GM12878 (cell line): Measurements from ENCODE around the gene MYOM1. TPM values are rescaled to one million over a fixed set of nuclear protein-coding genes. Genes with fewer than 3 reads are reported as not detected.

Experiments
- ATAC-seq: fragments of 200-7000 bp; cut with Tn5 transposase; 3 replicates; pipeline ENCODE4 v1.9.1; 2020; ENCODE audit warnings: mild to moderate bottlenecking, moderate library complexity
- BruUV-seq: library from RNA; stranded (reverse); fragments of 400-500 nt; replicated peaks from 2 replicates; lab custom pipeline; 2021; lab: Mats Ljungman, UMichigan
- CTCF ChIA-PET: fragments of 300-600 bp; sonication (Branson Sonifier 250); formaldehyde crosslinking; extraction: SDS; loops from one replicate; lab custom pipeline; 2021; ENCODE audit warnings: inconsistent platforms; lab: Yijun Ruan, JAX
- POLR2A ChIA-PET: fragments of 350-600 bp; formaldehyde crosslinking; extraction: SDS; loops from one replicate; lab custom pipeline; 2021; ENCODE audit warnings: inconsistent platforms; lab: Charles Lee
- RAD21 ChIA-PET: fragments of 300-600 bp; sonication (Branson Sonifier 250); formaldehyde crosslinking; loops from one replicate; lab custom pipeline; 2023; ENCODE audit warnings: antibody characterized with exemption; ENCODE audit not compliant: unreplicated experiment; lab: Charles Lee
- SMC1A ChIA-PET: fragments of 300-600 bp; sonication (Branson Sonifier 250); formaldehyde crosslinking; loops from one replicate; lab custom pipeline; 2023; ENCODE audit not compliant: unreplicated experiment, uncharacterized antibody; lab: Charles Lee
- DNase-seq: peaks from one replicate; pipeline ENCODE4 v3.0.0-alpha.2; 2011; ENCODE audit warnings: low read depth, low spot score
- FAIRE-seq: peaks from 3 replicates; lab custom pipeline; 2011; peaks lifted over from hg19 to GRCh38; lab: Jason Lieb, UNC
- H2AFZ ChIP-seq: 2 replicates; pipeline ENCODE4 v1.6.0; 2011; ENCODE audit warnings: low read depth, low read length, control low read depth; ENCODE audit not compliant: control insufficient read depth
- H3K27ac ChIP-seq: 2 replicates; pipeline ENCODE4 v1.5.1; 2011; ENCODE audit warnings: control low read depth; ENCODE audit not compliant: control insufficient read depth, insufficient read depth
- H3K27me3 ChIP-seq, 2 experiments: replicated peaks in 1 of 2; 2 replicates each; pipeline versions ENCODE4 v1.6.0 to v1.6.1; 2011; ENCODE audit warnings: low read length in 1 of 2; ENCODE audit not compliant: control insufficient read depth in 2 of 2, insufficient read depth in 2 of 2
- H3K36me3 ChIP-seq, 2 experiments: 2 replicates each; pipeline ENCODE4 v1.5.1; 2011; ENCODE audit warnings: low read length in 1 of 2; ENCODE audit not compliant: control insufficient read depth in 2 of 2, insufficient read depth in 2 of 2
- H3K4me1 ChIP-seq: 2 replicates; pipeline ENCODE4 v1.6.1; 2011; ENCODE audit warnings: mild to moderate bottlenecking, low read length, moderate library complexity, mixed read lengths; ENCODE audit not compliant: control insufficient read depth, insufficient read depth
- H3K4me2 ChIP-seq: 2 replicates; pipeline ENCODE4 v1.6.0; 2011; ENCODE audit warnings: control low read depth; ENCODE audit not compliant: control insufficient read depth, insufficient read depth
- H3K4me3 ChIP-seq: fragments of 200-600 bp; sonication (generic); 2 replicates; pipeline ENCODE4 v1.5.1; 2016
- H3K79me2 ChIP-seq: 2 replicates; pipeline ENCODE4 v1.6.0; 2011; ENCODE audit warnings: low read length; ENCODE audit not compliant: control insufficient read depth, insufficient read depth
- H3K9ac ChIP-seq: 2 replicates; pipeline ENCODE4 v1.8.0; 2011; ENCODE audit warnings: low read length, control low read depth, mixed read lengths; ENCODE audit not compliant: control insufficient read depth, insufficient read depth
- H3K9me3 ChIP-seq: replicated peaks from 3 replicates; pipeline ENCODE4 v1.5.1; 2011; ENCODE audit warnings: mild to moderate bottlenecking, low read length; ENCODE audit not compliant: control insufficient read depth, insufficient read depth
- H4K20me1 ChIP-seq: 2 replicates; pipeline ENCODE4 v1.6.0; 2011; ENCODE audit not compliant: control insufficient read depth, insufficient read depth
- BHLHE40 ChIP-seq, 2 experiments: fragments of 450-650 bp in 1 of 2; IDR thresholded peaks; 2 replicates each; pipeline ENCODE4 v1.6.1; 2011 to 2017; ENCODE audit warnings: low read depth in 2 of 2, borderline replicate concordance in 1 of 2, improper control_type of control experiment in 1 of 2, low read length in 1 of 2, mild to moderate bottlenecking in 1 of 2
- CHD2 ChIP-seq: IDR thresholded peaks from 2 replicates; pipeline ENCODE4 v1.6.1; 2011; ENCODE audit warnings: low read depth, low read length, improper control_type of control experiment, borderline replicate concordance
- CTCF ChIP-seq, 3 experiments: IDR thresholded peaks in 2 of 3; conservative IDR thresholded peaks in 1 of 3; 2 replicates each; pipeline ENCODE4 v1.5.1; 2011; ENCODE audit warnings: low read depth in 3 of 3, low read length in 3 of 3, mild to moderate bottlenecking in 3 of 3, control low read depth in 2 of 3, moderate library complexity in 2 of 3, inconsistent platforms in 1 of 3, mixed read lengths in 1 of 3; ENCODE audit not compliant: control insufficient read depth in 2 of 3, insufficient read depth in 1 of 3; ENCODE audit errors: extremely low read depth in 1 of 3
- MTA2 ChIP-seq: fragments of 450-650 bp; IDR thresholded peaks from 2 replicates; pipeline ENCODE4 v1.6.1; 2016; ENCODE audit warnings: low read depth, mild to moderate bottlenecking, moderate library complexity
- POU2F2 ChIP-seq: IDR thresholded peaks from 3 replicates; pipeline ENCODE4 v1.6.1; 2011; ENCODE audit warnings: low read depth, mild to moderate bottlenecking, low read length, borderline replicate concordance
- SMAD1 ChIP-seq: fragments of 450-650 bp; IDR thresholded peaks from 2 replicates; pipeline ENCODE4 v1.6.1; 2018; ENCODE audit warnings: mild to moderate bottlenecking, low read depth; ENCODE audit not compliant: partially characterized antibody
- TBL1XR1 ChIP-seq: IDR thresholded peaks from 2 replicates; pipeline ENCODE4 v1.6.1; 2012; ENCODE audit warnings: low read depth, low read length, improper control_type of control experiment
- TCF3 ChIP-seq: IDR thresholded peaks from 2 replicates; pipeline ENCODE4 v1.6.1; 2012; ENCODE audit warnings: low read depth, mild to moderate bottlenecking, low read length, borderline replicate concordance; ENCODE audit not compliant: insufficient read depth
- WGBS: methylation state at CpG from one replicate; pipeline ENCODE4 v1.1.6; 2016; ENCODE audit warnings: low lambda C conversion rate; ENCODE audit not compliant: insufficient replicate concordance, insufficient coverage; ENCODE audit errors: missing lambda C conversion rate; 5-methylcytosine and 5-hydroxymethylcytosine counted together
- in situ Hi-C: fragments of 300-500 bp; cut with MboI; formaldehyde crosslinking; loops from 9 replicates; pipeline ENCODE4 v1.14.3; 2018; ENCODE audit warnings: mixed read lengths
- intact Hi-C: fragments of 100-400 bp; cut with micrococcal nuclease; formaldehyde crosslinking; loops from one replicate; pipeline ENCODE4 v1.14.2; 2022; ENCODE audit not compliant: unreplicated experiment
- polyA plus RNA-seq, 11 experiments: library from polyadenylated mRNA; depleted of rRNA in 4 of 11; unstranded in 6 of 11; stranded (reverse) in 5 of 11; fragments of >200 nt; fragmentation: Nextera tagmentation in 4 of 11; fragmentation: Illumina TruSeq in 1 of 11; extraction: Ambion mirVana in 4 of 11; extraction: Trizol in 1 of 11; gene quantifications; 1 replicate in 1 of 11; 2 replicates in 10 of 11; pipeline versions ENCODE4 v1.2.1 to v1.2.3, GENCODE V29; 2011 to 2016; ENCODE audit warnings: inconsistent platforms in 2 of 11, missing spikeins in 2 of 11, low read depth in 1 of 11
- total RNA-seq, 4 experiments: library from RNA; depleted of rRNA in 3 of 4; stranded (reverse); fragments of >200 nt in 3 of 4; fragmentation: Illumina TruSeq in 1 of 4; extraction: Trizol in 1 of 4; gene quantifications; 2 replicates each; pipeline versions ENCODE4 v1.2.1 to v1.2.3, GENCODE V29; 2013 to 2021

The MYOM1 gene
- total and polyA plus RNA-seq, 10 of the 15 experiments (the other 5 are each of a cell fraction or from before 2014, with no cell fraction given): 0.06 to 1.0 (median 0.57) TPM

GRCh38 chr18:3170441-3171161 is 49.2 kb downstream of the MYOM1 start (continued):
- TF ChIP-seq POU2F2: no peak
- TF ChIP-seq BHLHE40 (IDR thresholded peaks at IDR 0.05; ENCODE audit: borderline replicate concordance in 1 of 2, low read depth in 2 of 2, low read length in 1 of 2): no peak
- no peak for TF ChIP-seq CHD2

- Histone ChIP-seq H3K4me3 (no peak overlapping the region), H3K4me1 (no peaks in the 10 kb centered on the region), H2AFZ (no peak overlapping the region), H3K36me3 (no peaks in the 10 kb centered on the region), H4K20me1 (no peaks in the 10 kb centered on the region), H3K27ac (no peak overlapping the region), H3K4me2 (no peak overlapping the region), H3K79me2 (no peaks in the 10 kb centered on the region), H3K9me3 (no peaks in the 10 kb centered on the region), H3K27me3 (no peaks in the 10 kb centered on the region), H3K9ac (no peak overlapping the region)
- intact Hi-C loops (no loop called here), in situ Hi-C loops (no loop called here)
- WGBS: 76% methylated on average over 4 of the region's 4 CpGs
- DNase-seq (no peak), FAIRE-seq (no peak), ATAC-seq (no peak)
- ChIA-PET RAD21 (interaction anchor here (0.9 kb wide), 1 partner anchor 81 kb away, joined by 3 read pairs; no protein-coding TSS in a partner anchor), CTCF (no interaction called here), POLR2A (interaction anchor here (1.2 kb wide), 1 partner anchor 10 kb away, joined by 3 read pairs; no protein-coding TSS in a partner anchor), SMC1A (no interaction called here)
- no TSS peak for BruUV-seq
- TF ChIP-seq SMAD1 (no peak), MTA2 (no peak), TBL1XR1 (no peak), TCF3 (no peak), CTCF (IDR thresholded peaks at IDR 0.05 in 2 of 3, conservative IDR thresholded peaks at IDR 0.05 in 1 of 3; ENCODE audit: control insufficient read depth in 2 of 3, extremely low read depth in 1 of 3, insufficient read depth in 1 of 3, low read depth in 3 of 3, low read length in 3 of 3) (no peak)
These were observed 55.4 kb downstream of the MYOM1 start for GRCh38 chr18:3164381-3164780.
